GM21576 (cell line): ENCODE results near the gene STARD10.
"Not testable (repeated sequence)": the region's sequence is repeated elsewhere in the genome, so short reads cannot be mapped to it uniquely, and the experiment has no call there.

Experiments
- ATAC-seq: cut with Tn5 transposase; IDR thresholded peaks from one replicate; pipeline ENCODE4 v1.9.1; 2021; ENCODE audit warnings: mild to moderate bottlenecking, moderate library complexity; ENCODE audit not compliant: unreplicated experiment

STARD10 gene

DNA sequence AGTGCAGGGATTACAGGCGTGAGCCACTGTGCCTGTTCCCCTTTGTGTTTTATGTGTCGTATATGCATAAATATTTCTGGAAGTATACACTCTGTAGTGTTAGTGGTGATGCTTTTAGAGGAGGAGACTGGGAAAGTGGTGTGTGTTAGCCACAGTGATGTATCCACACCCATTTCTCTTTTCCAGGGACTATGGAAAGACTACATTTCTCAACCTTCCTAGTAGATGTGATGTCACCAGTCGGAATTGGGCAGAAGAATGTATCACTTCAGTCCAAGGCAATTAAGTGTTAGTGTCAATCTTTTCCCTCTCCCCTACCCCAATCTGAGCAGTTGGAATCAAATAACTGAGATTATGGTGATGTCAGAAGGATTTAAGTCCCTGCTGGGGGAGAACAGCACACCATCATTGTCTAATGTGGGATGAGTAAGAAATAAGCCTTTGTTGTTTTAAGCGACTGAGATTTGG lies 14.5 kb upstream of the STARD10 start:
- ATAC-seq: no peak

DNA sequence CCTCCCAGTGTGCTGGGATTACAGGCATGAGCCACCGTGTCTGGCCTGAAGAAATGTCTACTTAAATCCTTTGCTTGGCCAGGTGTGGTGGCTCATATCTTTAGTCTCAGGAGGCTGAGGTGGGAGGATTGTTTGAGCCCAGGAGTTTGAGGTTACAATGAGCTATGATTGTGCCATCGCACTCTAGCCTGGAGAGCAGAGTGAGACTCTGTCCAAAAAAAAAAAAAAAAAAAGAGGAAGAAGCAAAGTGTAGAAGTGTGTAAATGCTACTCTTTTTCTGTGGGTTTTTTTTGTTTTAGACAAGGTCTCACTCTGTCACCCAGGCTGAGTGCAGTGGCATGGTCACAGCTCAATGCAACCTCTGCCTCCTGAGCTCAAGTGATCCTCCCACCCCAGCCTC lies 13.9 kb upstream of the STARD10 start:
- no peak for ATAC-seq

DNA sequence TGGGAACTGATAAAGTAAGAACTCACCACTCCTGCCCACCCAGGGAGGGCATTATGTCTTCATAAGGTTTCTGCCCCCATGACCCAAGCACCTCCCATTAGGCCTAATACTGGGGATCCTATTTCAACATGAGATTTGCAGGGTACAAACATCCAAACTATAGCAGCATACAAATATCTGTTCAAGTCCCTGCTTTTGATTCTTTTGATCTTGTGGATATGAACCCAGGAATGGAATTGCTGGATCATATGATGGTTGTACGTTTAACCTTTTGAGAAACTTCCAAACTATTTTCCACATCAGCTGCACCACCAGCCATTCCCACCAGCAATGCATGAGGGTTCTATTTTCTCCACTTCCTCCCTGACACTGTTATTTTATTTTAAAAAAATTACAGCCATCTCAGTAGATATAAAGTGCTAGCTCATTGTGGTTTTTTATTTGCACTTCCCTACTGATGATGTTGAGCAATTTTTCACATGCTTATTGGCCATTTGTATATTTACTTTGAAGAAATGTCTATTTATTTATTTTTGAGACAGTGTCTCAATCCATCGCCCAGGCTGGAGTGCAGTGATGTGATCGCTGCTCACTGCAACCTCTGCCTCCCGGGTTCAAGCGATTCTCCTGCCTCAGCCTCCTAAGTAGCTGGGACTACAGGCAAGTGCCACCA lies 13.3 kb upstream of the STARD10 start:
- no peak for ATAC-seq

DNA sequence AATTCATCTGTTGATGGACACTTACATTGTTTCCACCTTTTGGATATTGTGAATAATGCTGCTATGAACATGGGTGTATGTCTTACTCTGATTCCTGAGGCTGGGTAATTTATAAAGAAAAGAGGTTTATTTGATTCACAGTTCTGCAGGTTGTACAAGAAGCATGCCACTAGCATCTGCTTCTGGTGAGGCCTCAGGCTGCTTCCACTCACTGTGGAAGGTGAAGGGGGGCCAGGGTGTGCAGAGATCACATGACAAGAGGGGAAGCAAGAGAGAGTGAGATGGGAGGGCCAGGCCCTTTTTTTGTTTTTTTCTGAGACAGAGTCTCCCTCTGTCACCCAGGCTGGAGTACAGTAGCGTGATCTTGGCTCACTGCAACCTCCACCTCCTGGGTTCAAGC lies 12.5 kb upstream of the STARD10 start:
- ATAC-seq: not testable (repeated sequence)

DNA sequence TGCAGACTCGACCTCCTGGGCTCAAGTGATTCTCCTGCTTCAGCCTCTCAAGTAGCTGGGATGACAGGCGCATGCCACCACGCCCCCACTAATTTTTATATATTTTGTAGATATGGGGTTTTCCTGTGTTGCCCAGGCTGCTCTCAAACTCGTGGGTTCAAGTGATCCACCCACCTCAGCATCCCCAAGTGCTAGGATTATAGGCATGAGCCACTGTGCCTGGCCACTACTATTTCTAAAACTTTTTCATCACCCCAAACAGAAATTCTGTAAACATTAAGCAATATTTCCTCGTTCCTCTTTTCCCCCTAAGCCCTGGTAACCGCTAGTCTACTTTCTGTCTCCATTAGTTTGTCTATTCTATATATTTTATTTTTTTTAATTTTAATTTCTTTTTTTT lies 11.4 kb upstream of the STARD10 start:
- ATAC-seq: no peak

DNA sequence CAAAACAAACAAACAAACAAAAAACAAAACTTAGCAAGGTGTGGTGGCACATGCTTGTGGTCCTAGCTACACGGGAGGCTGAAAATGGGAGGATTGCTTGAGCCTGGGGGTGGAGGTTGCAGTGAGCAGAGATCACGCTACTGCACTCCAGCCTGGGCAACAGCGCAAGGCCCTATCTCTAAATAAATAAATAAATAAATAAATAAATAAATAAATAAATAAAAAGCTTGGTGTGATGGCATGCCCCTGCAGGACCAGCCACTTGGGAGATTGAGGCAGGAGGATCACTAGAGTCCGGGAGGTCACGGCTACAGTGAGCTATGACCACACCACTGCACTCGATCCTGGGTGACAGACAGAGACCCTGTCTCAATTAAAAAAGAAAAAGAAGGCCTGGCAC lies 9.0 kb upstream of the STARD10 start:
- ATAC-seq: no peak

DNA sequence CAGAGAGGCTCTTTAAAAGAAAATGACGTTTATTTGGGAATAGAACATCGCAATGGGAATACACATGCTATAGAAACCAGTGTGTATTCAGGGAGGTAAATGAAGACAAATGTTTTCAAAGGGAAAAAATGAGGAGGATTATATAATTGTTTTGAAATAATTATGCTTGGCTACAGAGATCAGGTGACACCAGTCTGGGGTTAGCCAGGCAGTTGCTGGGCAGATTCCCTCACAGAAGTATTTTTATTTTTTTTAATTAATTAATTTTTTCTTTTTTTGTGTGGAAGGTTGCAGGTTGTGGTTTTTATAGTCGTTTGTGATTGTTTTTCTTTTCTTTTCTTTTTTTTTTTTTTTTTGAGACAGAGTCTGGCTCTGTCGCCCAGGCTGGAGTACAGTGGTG lies 5.6 kb upstream of the STARD10 start:
- ATAC-seq: no peak

DNA sequence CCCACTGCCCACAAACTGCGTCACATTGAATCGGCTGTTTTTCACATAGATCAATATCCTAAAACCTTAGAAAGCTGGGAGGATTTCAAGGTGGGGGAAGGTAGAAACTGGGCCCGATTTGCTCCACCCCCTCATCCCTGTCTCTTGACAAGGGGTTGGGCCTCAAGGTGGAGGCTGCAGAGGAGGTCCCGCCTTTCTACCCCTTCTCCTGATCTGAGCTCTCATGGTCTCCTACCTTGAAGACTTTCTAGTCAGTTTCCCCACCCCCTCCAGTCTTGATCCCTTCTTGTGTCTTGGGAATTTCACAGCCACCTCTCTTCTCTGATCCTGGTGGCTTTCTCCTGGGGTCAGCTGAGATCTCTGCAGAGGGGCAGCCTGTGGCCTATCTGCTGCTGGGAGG lies 4.5 kb upstream of the STARD10 start:
- no peak for ATAC-seq

DNA sequence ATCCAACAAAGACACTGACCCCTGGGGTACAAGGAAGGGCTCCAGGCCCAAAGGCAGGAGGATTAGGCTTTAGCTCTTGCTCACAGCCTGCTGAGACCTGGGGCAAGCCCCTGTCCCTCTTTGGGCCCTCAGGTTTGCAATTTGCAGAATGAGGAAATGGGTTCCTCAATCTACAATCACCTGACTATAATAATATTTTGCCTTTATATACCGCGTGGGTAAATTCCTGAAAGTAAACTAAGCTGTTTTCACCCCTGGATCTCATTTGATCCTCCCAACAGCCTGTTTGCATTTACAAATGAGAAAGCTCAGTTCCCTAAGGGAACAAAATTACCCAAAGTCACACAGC lies 797 bp downstream of the STARD10 start:
- no peak for ATAC-seq

DNA sequence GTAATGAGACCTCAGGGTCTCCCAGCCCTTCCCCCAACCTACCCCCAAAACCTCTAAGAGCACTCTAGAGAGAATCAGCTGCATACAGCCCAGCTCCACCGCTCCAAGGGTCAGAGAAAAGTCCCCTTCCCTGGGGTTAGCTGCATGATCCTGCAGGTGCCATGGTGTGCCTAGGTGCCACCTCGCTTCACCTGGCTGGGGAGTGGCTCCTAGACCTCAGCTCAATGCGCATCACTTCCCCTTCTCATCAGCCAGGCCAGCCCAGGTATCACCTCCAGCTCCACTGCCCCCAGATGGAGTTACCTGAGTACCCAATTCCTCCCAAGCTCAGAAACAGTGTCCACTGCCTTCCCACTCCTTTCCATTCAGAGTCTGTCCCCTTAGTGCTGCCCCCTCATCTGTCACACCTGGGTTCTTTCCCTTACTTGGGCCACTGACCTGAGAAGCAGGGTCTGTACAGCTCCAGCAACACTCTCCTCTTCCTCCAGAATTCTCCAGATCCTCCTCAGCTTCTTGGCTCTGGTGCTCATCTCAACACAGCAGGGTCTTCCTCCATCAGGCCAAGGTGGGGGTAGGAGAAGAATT lies 1.3 kb downstream of the STARD10 start:
- no peak for ATAC-seq

DNA sequence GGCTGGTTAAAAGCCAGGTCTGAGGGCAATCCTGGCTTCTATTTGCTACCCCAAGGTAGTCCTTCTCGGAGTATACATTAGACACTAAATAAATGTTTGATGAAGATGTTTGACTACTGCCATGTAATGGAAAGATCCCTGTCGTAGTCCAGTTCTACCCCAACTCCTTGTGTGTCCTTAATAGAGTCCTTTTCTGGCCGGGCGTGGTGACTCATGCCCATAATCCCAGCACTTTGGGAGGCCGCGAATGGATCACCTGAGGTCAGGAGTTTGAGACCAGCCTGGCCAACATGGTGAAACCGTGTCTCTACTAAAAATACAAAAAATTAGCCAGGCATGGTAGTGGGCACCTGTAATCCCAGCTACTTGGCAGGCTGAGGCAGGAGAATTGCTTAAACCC lies 2.6 kb downstream of the STARD10 start:
- ATAC-seq: not testable (repeated sequence)

DNA sequence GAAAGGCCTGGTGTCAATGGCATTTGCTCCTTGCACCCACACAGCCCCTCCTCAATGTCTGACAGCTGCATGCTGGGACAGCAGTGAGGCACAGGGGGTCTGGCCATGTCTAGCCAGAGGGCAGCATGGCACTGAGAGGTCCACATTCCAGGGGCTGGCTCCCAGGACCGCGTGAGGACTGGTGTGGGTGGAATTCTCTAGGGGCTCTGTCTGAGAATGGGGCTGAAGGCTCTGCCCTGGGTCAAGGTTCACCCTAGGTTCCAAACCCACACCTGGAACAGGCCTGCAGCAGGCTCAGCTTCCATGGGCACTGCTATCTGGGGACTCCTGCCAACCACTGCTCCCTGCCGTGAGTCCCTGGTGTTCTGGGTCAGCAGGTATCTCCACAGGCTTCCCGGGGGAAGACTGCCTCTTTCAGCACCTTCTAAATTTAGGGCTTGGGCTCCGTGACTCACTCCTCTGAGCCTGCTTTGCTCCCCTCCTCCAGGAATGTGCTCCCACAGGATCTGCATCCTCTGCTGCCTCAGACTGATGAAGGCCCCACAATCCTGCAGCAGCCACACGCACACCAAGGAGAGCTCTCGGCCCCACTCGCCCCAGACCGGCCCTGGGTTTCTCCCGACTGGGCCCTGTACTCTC lies 4.2 kb downstream of the STARD10 start:
- no peak for ATAC-seq

DNA sequence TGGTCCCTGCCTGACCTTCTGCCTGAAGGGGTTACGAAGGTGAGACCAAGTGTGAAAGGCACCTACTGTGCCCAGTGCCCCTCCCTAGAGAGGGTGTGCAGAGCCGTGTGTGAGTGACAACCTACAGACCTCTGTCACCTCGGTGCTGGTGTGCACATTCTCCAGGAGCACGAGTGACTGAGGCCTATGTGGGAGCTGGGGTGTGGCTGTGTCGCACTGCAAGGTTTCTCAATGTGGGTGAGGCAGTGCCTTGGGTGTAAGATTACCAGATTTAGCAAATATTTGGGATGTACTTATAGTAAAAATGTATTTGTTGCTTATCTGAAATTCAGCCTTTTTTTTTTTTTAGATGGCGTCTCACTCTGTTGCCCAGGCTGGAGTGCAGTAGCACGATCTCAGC lies 5.6 kb downstream of the STARD10 start:
- no peak for ATAC-seq

DNA sequence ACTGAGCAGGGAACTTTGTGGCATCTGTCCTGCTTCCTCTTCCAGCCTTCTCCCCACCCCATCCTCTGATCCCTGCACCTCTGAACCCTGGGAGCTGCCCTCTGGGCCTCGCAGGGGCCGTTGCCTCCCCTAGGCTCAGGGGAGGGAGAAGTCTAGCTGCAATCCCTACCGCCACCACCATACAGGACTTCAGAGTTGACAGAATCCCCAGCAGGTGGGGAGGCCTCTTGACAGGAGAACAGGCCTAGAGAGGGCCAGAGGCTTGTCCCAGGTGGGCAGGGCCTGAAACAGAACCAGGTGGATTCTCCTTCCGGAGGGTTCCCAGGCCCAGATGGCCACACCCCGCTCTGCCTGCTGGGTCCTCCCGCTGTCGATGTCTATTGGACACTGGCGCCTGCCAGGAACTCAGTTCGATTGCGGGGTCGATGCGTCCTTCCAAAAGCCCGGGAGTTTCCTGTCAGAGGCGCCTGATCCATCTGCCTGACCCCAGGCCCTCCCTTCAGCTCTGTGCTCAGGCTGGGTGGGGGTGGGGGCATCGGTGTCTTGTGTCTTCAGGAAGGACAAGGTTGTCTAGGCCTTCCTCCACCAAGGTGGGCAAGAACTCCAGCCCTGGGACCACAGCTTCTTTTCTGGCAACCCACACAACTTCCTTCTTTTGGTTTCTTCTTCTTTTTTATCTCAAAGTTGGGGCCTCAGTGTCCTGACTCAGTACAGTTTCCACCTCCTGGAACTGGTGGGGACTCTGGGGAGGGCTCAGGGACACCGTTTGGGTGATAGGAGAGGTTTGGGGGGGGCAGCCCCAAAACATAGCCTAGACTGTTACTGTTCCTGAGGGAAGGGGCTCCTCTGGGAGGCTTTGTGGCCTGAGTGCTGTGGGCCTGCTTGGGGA lies 6.4 kb downstream of the STARD10 start:
- ATAC-seq: peak; percentile 50

DNA sequence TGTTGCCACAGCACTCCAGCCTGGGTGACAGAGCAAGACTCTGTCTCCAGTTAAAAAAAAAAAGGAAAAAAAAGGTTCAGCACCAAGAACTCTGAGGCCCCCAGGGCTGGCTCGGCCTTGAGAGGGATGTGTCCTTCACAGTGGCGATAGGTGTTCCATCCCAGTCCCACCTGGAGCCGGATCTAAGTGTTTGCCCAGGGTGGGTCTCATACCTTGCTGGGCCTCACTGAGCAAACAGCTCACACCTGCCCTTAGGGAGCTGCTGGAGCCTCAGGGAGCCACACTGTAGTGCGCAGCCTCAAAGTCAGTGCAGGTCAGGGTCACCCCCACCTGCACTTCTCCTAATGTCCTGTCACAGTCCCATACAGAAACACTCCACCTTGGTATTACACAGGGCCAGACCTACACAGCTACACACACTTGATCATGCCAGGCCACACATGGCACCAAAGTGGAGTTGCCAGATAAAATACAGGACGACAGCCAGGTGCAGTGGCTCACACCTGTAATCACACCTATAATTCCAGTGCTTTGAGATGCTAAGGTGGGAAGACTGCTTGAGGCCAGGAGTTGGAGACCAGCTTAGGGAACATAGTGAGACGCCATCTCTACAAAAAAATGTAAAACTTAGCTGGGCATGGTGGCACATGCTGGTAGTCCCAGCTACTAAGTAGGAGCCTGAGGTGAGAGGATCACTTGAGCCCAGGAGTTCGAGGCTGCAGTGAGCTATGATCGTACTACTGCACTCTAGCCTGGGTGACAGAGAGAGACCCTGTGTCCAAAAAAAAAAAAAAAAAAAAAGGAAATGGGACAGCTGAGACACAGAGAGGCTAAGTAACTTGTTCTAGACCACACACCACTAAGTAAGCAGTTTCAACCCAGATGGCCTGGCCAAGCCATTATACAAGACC lies 7.3 kb downstream of the STARD10 start:
- ATAC-seq: no peak

DNA sequence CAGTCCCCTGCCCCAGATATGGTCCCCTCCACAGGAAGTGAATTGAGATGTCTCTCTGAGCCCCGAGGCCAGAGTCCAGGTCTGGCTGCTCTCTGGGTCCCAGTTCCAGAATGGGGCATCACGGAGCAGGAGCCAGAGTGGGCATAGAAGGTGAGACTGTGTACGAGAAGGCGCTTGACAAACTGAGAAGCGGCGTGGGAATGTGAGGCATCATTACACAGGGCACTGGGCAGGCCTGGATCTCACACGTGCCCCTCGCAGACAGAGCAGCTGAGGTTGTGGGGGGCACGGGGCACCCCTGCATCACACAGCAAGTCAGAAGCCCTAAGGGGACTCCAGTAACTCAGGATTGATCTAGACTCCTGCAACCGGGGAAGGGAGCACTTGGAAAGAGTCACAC lies 9.2 kb downstream of the STARD10 start:
- ATAC-seq: no peak

DNA sequence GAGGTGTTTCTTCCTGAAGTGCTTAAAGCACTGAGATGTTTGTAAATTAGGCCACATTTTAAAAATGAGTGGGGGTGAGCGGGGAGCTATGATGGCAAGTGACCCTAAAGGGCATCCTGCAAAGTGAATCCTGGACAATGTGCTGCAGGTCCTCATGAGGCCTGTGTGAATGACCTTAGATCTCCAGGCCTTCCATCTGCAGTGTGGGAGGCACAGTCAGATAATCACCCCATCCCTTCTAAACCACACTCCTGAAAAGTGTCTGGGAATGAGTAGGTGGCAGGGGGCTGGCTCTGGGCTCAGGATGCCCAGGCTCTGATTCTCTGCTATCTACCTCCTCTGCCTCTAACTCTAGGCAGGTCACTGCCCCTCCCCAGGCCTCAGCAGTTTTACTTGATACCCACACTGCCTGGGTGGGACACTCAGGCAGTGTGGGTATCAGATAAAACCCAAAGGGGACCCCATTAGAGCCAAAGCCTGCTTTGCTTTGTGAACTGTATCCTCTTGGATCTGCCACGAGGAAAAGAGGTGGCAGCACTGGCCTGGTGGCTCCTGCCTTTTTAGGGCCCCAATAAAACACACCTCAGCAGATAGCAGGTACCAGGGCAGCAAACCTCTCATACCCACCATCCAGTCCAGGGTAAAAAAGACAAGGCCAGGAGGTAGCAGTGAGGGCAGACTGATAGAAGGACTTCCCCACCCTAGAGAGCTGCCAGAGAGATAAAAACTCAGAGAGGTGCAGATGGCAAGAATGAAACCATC lies 10.5 kb downstream of the STARD10 start:
- no peak for ATAC-seq

DNA sequence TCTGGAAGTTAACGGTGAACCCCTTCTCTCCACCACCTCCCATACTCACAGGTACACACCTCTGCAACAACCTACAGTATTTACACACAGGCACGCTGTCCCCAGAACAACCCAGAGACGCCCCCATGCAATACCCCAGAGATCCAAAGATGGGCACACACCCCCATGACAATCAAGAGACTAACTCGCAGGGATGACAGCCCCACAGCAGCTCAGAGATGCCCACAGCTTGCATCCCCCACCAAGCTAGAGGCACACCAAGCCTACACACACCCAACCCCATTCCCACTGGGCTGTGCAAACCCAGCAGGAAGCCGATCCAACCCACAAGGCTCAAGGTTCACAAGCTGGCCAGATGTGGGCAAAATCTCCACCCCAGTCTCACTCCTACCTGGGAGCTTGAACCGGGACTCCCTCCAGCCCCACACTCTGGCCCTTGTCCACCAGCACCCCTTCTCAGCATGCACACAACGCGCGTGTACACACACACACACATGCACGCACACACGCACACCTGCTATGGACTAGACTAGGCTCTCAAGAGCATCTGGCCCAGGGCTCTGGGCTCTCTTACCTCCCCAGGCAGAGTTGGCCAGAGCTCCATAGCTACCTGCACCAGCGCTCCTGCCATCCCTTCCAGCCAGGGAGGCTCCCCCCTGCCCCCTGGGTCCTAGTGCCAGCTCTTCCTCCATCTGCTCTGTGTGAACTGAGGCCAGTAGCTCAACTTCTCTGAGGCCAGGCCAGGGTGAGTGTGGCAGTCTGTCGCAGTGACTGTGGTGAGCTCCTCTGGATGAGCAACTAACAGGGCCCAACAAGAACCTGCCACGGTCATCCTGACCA lies 11.5 kb downstream of the STARD10 start:
- ATAC-seq: no peak
